Heart left ventricle (tissue), 16 donors: Measurements from ENCODE around the gene STXBP5L. TPM values are rescaled to one million over a fixed set of nuclear protein-coding genes. Genes with fewer than 3 reads are reported as not detected.

ENCODE experiments used
- ATAC-seq, 4 donors: fragments of 200-7000 bp; cut with Tn5 transposase; one replicate each; pipeline ENCODE4 v1.9.1; 2020 to 2022; ENCODE audit warnings: moderate library complexity in 4 of 4, mild to moderate bottlenecking in 3 of 4, moderate number of reproducible peaks in 1 of 4
- DNase-seq, 5 donors: peaks; one replicate each; pipeline ENCODE4 v3.0.0-alpha.2; 2020
- H3K27ac ChIP-seq, 12 donors: fragments of 200-600 bp; sonication (generic) in 4 of 12; one replicate each; pipeline versions ENCODE4 v1.5.0 to v1.8.0; 2016 to 2022; ENCODE audit warnings: mild to moderate bottlenecking in 2 of 12
- H3K27me3 ChIP-seq, 9 donors: fragments of 200-600 bp; sonication (generic) in 2 of 9; one replicate each; pipeline versions ENCODE4 v1.5.1 to v1.8.0; 2016 to 2022; ENCODE audit warnings: mild to moderate bottlenecking in 3 of 9
- H3K36me3 ChIP-seq, 9 donors: fragments of 200-600 bp; sonication (generic) in 2 of 9; one replicate each; pipeline versions ENCODE4 v1.5.0 to v1.8.0; 2018 to 2022; ENCODE audit warnings: mild to moderate bottlenecking in 2 of 9
- H3K4me1 ChIP-seq, 12 donors: fragments of 200-600 bp; sonication (generic) in 4 of 12; one replicate each; pipeline versions ENCODE4 v1.5.0 to v1.8.0; 2016 to 2022; ENCODE audit warnings: mild to moderate bottlenecking in 3 of 12
- H3K4me3 ChIP-seq, 12 donors: fragments of 200-600 bp; sonication (generic) in 4 of 12; one replicate each; pipeline versions ENCODE4 v1.5.0 to v1.8.0; 2017 to 2022; ENCODE audit warnings: mild to moderate bottlenecking in 9 of 12, moderate library complexity in 4 of 12
- H3K9me3 ChIP-seq, 12 donors: fragments of 200-600 bp; sonication (generic) in 4 of 12; one replicate each; pipeline versions ENCODE4 v1.5.0 to v1.8.0; 2016 to 2022; ENCODE audit warnings: mild to moderate bottlenecking in 1 of 12
- CTCF ChIP-seq, 12 donors: fragments of 200-600 bp; sonication (generic) in 4 of 12; IDR thresholded peaks; one replicate each; pipeline versions ENCODE4 v1.5.0 to v1.8.0; 2018 to 2022; ENCODE audit warnings: antibody characterized with exemption in 12 of 12, mild to moderate bottlenecking in 5 of 12
- POLR2A ChIP-seq, 2 donors: fragments of 450-650 bp; IDR thresholded peaks; one replicate each; pipeline ENCODE4 v1.6.1; 2017; ENCODE audit warnings: antibody characterized with exemption in 2 of 2, mild to moderate bottlenecking in 2 of 2, moderate library complexity in 2 of 2
- WGBS, 4 donors: extraction: QIAGEN DNeasy Blood & Tissue Kit in 2 of 4; methylation state at CpG; one replicate each; pipeline versions ENCODE4 v1.1.5 to v1.1.7; 2013 to 2018; 5-methylcytosine and 5-hydroxymethylcytosine counted together
- intact Hi-C, 10 donors: fragments of 100-400 bp; cut with DNase I; formaldehyde crosslinking; loops; one replicate each; pipeline versions ENCODE4 v1.11.1 to v1.14.2; 2022
- polyA plus RNA-seq, 2 donors: library from polyadenylated mRNA; stranded (reverse); fragments of 200-250 nt; gene quantifications; one replicate each; pipeline ENCODE4 v1.2.3, GENCODE V29; 2013
- total RNA-seq, 9 donors: library from RNA; depleted of rRNA in 2 of 9; stranded (reverse); fragments of >200 nt in 2 of 9; fragmentation: NEBNext Ultra II Directional in 3 of 9; extraction: Animal tissue kit (Norgen Biotek cat#: 25700) in 3 of 9; gene quantifications; one replicate each; pipeline versions ENCODE4 v1.1.0 to v1.2.4, GENCODE V29; 2016 to 2023
- donor health status: ischemic (EF 13 %, LVEDD 7.1; RV severe dilation, severe dysfunction).
- donor health status: healthy with polysubstance abuse.
- donor health status: DM: no; HTN: yes; CAD: no.
- donor health status: DM: no; HTN: no; CAD: no.
- donor health status: ischemic (EF 25% LVEDD 6.9; RV normal size, moderate dysfunction).
- donor health status: ischemic (EF 25% LVEDD 5.7; RV mildly dilated, moderate dysfunction).
- donor health status: healthy.
- donor health status: DM: yes; HTN: yes; CAD: no.
- donor health status: ischemic (EF 35%, LVEDD 5.7; RV mildly dilated, moderate dysfunction).
- donor health status: nonischemic (EF 11% LVEDD 7.7; RV severe dilation, severe dysfunction).
- donor health status: DM: yes; HTN: yes; CAD: no.
- donor health status: PGD.
- donor health status: ischemic (EF 29% LVEDD 5.4; RV normal size, mild dysfunction).
- donor health status: nonischemic (EF 23%, LVEDD 6.1; RV moderate dilation, normal function).

The STXBP5L gene
- total and polyA plus RNA-seq, 11 donors, result 0.10 TPM; not detected in 10

DNA sequence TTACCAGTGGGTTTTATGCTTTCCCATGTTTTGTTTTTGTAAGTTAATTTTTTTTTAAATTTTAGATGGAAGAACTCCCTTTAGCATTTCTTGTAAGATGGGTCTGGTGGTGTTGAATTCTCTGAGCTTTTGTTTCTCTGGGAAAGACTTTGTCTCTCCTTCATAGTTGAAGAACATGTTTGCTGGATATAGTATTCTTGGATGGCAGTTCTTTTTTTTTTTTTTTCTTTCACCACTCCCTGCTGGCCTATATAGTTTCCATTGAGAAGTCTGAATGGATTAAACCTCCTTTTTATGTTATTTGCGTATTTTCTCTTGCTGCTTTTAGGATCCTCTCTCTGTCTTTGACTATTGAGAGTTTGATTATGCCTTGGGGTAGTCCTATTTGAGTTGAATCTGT lies 18.1 kb downstream of the STXBP5L start:
- DNase-seq, result no peak
- H3K4me1 ChIP-seq, result no peaks in the 10 kb centered on the region
- intact Hi-C loops, result no loop called here
- H3K27me3 ChIP-seq, result no peaks in the 10 kb centered on the region
- H3K36me3 ChIP-seq, result no peaks in the 10 kb centered on the region
- no peak overlapping the region for H3K27ac ChIP-seq
- H3K4me3 ChIP-seq, result no peak overlapping the region
- WGBS, 4 donors, result 70 to 75% (median 73%) methylated on average over 1 of the region's 1 CpG
- peaks cover 0 to 34% (median 15%) of the 10 kb centered on the region in 12 donors for H3K9me3 ChIP-seq
- ATAC-seq, result no peak
- TF ChIP-seq CTCF (IDR thresholded peaks at IDR 0.05), result no peak
- no peak for TF ChIP-seq POLR2A (IDR thresholded peaks at IDR 0.05)

DNA sequence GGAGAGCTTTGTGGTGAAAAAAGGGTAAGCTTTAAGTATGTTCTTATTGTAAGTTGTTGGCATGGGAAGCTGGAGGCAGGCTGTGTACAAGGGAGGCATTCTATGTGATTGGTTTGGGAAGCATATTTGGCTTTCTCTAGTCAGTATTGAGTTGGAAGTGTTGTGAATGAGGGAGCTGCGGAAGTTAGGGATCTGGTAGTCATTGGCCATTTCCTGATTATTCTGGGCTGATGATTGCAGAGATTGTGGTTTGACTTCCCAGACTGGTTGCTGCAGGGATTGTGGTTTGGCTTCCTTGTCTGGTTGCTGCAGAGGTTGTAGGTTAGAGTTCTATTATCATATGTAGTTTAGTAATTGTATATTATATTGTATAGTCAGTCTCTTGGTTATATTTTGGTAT lies 21.0 kb downstream of the STXBP5L start:
- no peak for ATAC-seq
- no peak for DNase-seq
- TF ChIP-seq POLR2A (IDR thresholded peaks at IDR 0.05) (no peak), CTCF (IDR thresholded peaks at IDR 0.05) (no peak)

GRCh38 chr3:120931593-120931992 lies 23.6 kb downstream of the STXBP5L start:
- 66 to 75% (median 73%) methylated on average over 2 of the region's 2 CpGs for WGBS, 4 donors
- TF ChIP-seq CTCF (IDR thresholded peaks at IDR 0.05) (no peak), POLR2A (IDR thresholded peaks at IDR 0.05) (no peak)
- no peak overlapping the region for H3K4me3 ChIP-seq
- peaks cover 0 to 11% (median 7%) of the 10 kb centered on the region in 12 donors for H3K9me3 ChIP-seq
- H3K36me3 ChIP-seq, result no peaks in the 10 kb centered on the region
- H3K27me3 ChIP-seq, result no peaks in the 10 kb centered on the region
- intact Hi-C loops, result no loop called here
- no peaks in the 10 kb centered on the region for H3K4me1 ChIP-seq
- DNase-seq (no peak), ATAC-seq (no peak)
- H3K27ac ChIP-seq, result no peak overlapping the region

More for the DNA sequence above, 21.0 kb downstream of the STXBP5L start:
- H3K27me3 ChIP-seq, result no peaks in the 10 kb centered on the region
- H3K9me3 ChIP-seq, result peaks cover 0 to 34% (median 15%) of the 10 kb centered on the region in 12 donors
- intact Hi-C loops, result no loop called here
- WGBS, 4 donors, result 73 to 93% (median 79%) methylated on average over 1 of the region's 1 CpG
- no peak overlapping the region for H3K27ac ChIP-seq
- no peak overlapping the region for H3K4me3 ChIP-seq
- H3K4me1 ChIP-seq, result no peaks in the 10 kb centered on the region
- H3K36me3 ChIP-seq, result no peaks in the 10 kb centered on the region

DNA sequence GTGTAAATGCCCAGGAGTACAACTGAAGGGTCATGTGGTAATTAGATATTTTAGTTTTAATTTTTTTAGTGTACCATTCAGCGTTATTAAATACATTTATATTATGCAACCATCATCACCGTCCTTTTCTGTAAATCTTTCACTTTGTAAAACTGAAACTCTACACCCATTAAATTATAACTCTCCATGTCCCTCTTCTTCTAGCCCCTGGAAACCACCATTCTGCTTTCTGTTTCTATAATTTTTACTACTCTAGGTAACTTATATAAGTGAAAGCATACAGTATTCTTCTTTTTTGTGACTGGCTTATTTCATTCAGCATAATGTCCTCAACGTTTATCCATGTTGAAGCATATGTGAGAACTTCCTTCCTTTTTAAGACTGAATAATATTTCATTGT lies 48.1 kb downstream of the STXBP5L start:
- H3K27ac ChIP-seq, result no peak overlapping the region

More for the DNA sequence above, 48.1 kb downstream of the STXBP5L start:
- Histone ChIP-seq H3K4me1 (no peaks in the 10 kb centered on the region), H3K9me3 (peaks cover 0 to 14% (median 0%) of the 10 kb centered on the region in 12 donors), H3K27me3 (no peaks in the 10 kb centered on the region), H3K4me3 (no peak overlapping the region), H3K36me3 (no peaks in the 10 kb centered on the region)
- no peak for ATAC-seq
- intact Hi-C loops, result no loop called here
- 52 to 79% (median 73%) methylated on average over 3 of the region's 3 CpGs for WGBS, 4 donors
- no peak for DNase-seq
- no peak for TF ChIP-seq CTCF (IDR thresholded peaks at IDR 0.05)
- TF ChIP-seq POLR2A (IDR thresholded peaks at IDR 0.05), result no peak
